ENCODE results near the gene GRIA4.
A peak's percentile ranks its signal among the peaks of the same experiment; 100 is the strongest.

GRIA4 gene

GRCh38 chr11:105718641-105719040 lies 108.8 kb downstream of the GRIA4 start:
- TF ChIP-seq, protein P1, sequence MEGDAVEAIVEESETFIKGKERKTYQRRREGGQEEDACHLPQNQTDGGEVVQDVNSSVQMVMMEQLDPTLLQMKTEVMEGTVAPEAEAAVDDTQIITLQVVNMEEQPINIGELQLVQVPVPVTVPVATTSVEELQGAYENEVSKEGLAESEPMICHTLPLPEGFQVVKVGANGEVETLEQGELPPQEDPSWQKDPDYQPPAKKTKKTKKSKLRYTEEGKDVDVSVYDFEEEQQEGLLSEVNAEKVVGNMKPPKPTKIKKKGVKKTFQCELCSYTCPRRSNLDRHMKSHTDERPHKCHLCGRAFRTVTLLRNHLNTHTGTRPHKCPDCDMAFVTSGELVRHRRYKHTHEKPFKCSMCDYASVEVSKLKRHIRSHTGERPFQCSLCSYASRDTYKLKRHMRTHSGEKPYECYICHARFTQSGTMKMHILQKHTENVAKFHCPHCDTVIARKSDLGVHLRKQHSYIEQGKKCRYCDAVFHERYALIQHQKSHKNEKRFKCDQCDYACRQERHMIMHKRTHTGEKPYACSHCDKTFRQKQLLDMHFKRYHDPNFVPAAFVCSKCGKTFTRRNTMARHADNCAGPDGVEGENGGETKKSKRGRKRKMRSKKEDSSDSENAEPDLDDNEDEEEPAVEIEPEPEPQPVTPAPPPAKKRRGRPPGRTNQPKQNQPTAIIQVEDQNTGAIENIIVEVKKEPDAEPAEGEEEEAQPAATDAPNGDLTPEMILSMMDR (IDR thresholded peaks at IDR 0.05; ENCODE audit: control extremely low read depth, extremely low read depth, low read depth, missing control alignments) = no peak
- DNase-seq (ENCODE audit: extremely low spot score) = no peak
- POLR2A ChIA-PET = no interaction called here
- CTCF ChIA-PET = interaction anchor here (1.0 to 2.1 kb wide), 3 partner anchors 11 to 22 kb away, joined by 3 to 6 read pairs (median 3); no protein-coding TSS in a partner anchor

- CTCF ChIA-PET = interaction anchor here (1.0 to 2.1 kb wide), 4 partner anchors 11 to 22 kb away, joined by 3 to 6 read pairs (median 3); no protein-coding TSS in a partner anchor
- POLR2A ChIA-PET = no interaction called here
- DNase-seq (ENCODE audit: extremely low spot score) = peak; percentile 3
- TF ChIP-seq, protein P1 (IDR thresholded peaks at IDR 0.05; ENCODE audit: control extremely low read depth, extremely low read depth, low read depth, missing control alignments) = no peak
These were observed 109.4 kb downstream of the GRIA4 start for GRCh38 chr11:105719073-105719822.

DNA sequence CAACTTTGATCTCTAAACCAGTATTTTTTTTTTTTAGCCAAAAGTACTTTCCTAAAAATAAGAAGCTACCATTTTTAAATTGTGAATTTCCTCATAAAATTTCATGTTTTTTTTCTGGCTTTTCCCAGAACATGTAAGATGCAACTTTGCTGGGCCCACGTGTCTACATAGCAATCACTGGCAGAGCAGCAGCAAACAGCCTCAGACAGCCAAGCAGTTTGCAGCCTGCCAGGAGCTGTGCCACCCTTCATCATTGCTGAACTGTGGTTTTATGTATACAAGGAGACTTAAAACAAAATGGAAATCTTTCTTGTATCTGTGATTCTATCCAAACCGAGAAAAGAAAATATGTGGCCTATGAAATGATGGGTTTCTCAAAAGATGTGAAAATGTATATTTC lies 110.2 kb downstream of the GRIA4 start:
- CTCF ChIA-PET = interaction anchor here (0.5 to 2.1 kb wide), 3 partner anchors 12 to 552 kb away, joined by 3 to 6 read pairs (median 3); no protein-coding TSS in a partner anchor
- DNase-seq (ENCODE audit: extremely low spot score) = no peak
- POLR2A ChIA-PET = no interaction called here
- TF ChIP-seq, protein P1 (IDR thresholded peaks at IDR 0.05; ENCODE audit: control extremely low read depth, extremely low read depth, low read depth, missing control alignments) = no peak

DNA sequence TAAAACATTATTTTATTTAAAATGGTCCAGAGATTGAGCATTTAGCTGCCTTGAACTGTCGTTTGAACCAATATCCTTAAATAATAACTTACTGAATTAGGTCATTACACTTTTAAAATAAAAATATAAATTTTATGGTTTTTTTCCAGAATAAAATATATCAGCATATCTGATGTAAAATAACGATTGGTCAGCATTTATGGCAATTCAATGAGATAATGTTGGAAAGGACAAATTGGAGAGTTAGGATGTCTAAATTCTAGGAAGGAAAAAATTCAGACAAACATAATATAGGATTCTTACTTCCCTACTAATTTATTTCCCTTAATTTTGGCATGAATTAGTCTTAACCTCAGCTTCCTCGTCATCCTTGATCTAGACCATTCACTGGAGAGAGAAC lies 113.4 kb downstream of the GRIA4 start:
- DNase-seq (ENCODE audit: extremely low spot score) = no peak
- POLR2A ChIA-PET = no interaction called here
- TF ChIP-seq, protein P1 (IDR thresholded peaks at IDR 0.05; ENCODE audit: control extremely low read depth, extremely low read depth, low read depth, missing control alignments) = no peak
- CTCF ChIA-PET = no interaction called here

- ChIA-PET POLR2A (no interaction called here), CTCF (no interaction called here)
- DNase-seq (ENCODE audit: extremely low spot score) = no peak
- TF ChIP-seq, protein P1 (IDR thresholded peaks at IDR 0.05; ENCODE audit: control extremely low read depth, extremely low read depth, low read depth, missing control alignments) = no peak
These were observed 122.7 kb downstream of the GRIA4 start for GRCh38 chr11:105732611-105733010.

DNA sequence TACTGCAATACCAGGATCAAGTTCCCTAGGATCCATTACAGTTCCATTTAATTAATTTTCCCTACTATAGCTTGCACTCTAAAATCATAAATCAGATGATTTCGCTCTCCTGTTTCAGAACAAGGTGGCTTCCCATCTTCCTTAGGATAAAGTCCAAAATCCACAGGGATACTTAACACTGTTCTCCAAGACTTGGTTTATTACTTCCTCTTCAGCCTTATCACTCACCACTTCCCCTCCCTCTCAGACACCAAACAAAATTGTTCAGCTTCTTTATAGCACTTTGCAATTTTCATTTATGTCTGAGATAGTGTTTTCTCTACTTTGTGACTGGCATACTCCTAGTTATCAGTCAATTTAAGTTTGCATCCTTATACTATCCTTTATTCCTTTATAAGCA lies 124.6 kb downstream of the GRIA4 start:
- DNase-seq (ENCODE audit: extremely low spot score) = no peak
- TF ChIP-seq, protein P1 (IDR thresholded peaks at IDR 0.05; ENCODE audit: control extremely low read depth, extremely low read depth, low read depth, missing control alignments) = no peak
- ChIA-PET CTCF (interaction anchor here (1.2 kb wide), 1 partner anchor 16 kb away, joined by 3 read pairs; no protein-coding TSS in a partner anchor), POLR2A (no interaction called here)

All from GM10248 (cell line).